CD4-positive, alpha-beta T cell treated with Interleukin-4 for 1 hour (primary cell): ENCODE measurements around the gene CCP110.
A peak's percentile ranks its signal among the peaks of the same experiment; 100 is the strongest.
"Not testable (repeated sequence)": the region's sequence is repeated elsewhere in the genome, so short reads cannot be mapped to it uniquely, and the experiment has no call there.

Experiments
- DNase-seq, 2 donors: peaks; one replicate each; pipeline ENCODE4 v3.0.0-alpha.2; 2020 to 2022

Gene CCP110

GRCh38 chr16:19513377-19514053 is 10.2 kb upstream of the CCP110 start:
- DNase-seq = peak in 1 of 2 donors; percentile 2

DNA sequence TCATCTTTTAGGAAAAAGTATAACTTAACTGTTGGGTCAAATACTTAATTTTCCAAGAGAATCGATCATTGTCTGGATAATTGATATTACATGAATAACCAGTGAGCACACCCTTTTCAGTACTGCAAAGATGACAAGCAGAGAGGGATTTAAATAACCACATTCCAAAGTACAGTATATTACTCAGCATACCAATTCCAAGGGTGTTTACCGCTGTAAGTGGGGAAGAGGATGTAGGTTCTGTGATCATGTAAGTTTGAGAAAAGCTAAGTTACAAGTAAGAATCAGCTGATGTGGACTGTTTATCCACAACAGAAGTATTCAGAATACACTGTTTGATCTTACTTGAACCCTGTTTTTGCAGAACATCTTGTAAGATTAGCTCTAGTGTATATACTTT is 8.0 kb upstream of the CCP110 start:
- no peak for DNase-seq

DNA sequence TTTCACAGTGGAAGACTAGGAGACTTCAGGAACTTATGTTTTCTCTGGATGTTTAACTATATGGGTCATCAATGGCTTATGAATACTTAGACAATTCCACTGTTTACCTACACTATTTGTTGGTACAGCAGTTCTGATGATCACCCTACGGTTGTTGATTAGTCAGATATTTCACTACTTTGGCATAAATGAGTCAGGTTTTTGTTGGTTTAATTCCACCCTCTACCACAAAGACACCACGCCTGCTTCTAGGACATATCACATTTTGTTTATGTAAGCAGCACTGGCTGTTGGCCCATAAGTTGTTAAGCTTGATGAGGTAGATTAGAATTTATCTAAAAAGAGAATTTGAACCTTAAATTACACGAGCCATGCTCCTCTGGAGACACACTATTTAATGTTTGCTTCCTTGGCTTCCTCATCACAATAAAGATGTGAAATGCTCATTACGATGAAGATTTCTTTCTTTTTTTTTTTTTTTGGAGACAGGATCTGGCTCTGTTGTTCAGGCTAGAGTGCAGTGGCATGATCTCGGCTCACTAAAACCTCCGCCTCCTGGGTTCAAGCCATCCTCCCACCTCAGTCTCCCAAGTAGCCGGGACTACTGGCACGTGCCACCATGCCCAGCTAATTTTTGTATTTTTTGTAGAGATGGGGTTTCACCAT is 6.2 kb upstream of the CCP110 start:
- DNase-seq = no peak

GRCh38 chr16:19518388-19518787 is 5.4 kb upstream of the CCP110 start:
- DNase-seq = no peak

DNA sequence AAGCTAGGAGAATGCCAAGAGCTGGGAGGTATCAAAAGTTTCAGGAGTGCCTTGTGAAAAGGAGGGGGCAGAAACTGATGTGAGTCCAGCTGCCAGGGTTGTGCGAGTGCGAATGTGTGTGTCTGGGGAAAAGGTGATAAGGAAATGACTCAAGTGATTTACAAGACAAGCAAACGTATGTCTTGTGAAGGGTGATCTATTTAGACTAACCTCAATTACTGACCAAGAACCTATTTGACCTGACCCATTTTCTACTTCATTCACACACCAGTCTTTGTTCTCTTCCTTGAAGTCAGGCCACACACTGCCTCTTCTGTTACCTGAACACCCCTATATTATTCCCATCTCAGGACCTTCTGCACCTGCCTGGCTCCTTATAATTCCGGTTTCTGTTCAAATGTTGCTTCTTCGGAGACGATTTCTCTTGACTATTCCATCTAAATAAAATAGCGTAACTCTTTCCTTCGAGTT is 2.8 kb upstream of the CCP110 start:
- peak in 1 of 2 donors; percentile 18 for DNase-seq

GRCh38 chr16:19521471-19522396 is 2.0 kb upstream of the CCP110 start, which contains the start of gene GDE1:
TSS of gene GDE1 (minus strand) at chr16:19522098. CDS start at chr16:19521964, 134 bp downstream.
- peak; percentile 93 to 94 for DNase-seq

GRCh38 chr16:19522397-19522732 is 1.4 kb upstream of the CCP110 start:
- DNase-seq = no peak

GRCh38 chr16:19522760-19523159 is 982 bp upstream of the CCP110 start:
- DNase-seq = no peak

DNA sequence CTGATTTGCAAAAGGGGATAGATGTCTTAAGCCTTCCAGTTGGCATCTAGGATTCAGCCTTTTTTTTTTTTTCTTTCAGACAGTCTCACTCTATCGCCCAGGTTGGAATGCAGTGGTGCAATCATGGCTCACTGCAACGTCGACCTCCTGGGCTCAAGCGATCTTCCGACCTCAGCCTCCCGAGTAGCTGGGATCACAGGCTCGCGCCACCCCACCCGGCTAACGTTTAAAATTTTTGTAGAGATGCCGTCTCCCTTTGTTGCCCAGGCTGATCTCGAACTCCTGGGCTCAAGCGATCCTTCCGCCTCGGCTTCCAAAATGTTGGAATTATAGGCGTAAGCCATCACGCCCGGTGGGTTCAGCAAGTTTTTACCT is 571 bp upstream of the CCP110 start:
- DNase-seq = no peak

GRCh38 chr16:19524356-19524615 is 544 bp downstream of the CCP110 start:
- DNase-seq = peak in 1 of 2 donors; percentile 1

DNA sequence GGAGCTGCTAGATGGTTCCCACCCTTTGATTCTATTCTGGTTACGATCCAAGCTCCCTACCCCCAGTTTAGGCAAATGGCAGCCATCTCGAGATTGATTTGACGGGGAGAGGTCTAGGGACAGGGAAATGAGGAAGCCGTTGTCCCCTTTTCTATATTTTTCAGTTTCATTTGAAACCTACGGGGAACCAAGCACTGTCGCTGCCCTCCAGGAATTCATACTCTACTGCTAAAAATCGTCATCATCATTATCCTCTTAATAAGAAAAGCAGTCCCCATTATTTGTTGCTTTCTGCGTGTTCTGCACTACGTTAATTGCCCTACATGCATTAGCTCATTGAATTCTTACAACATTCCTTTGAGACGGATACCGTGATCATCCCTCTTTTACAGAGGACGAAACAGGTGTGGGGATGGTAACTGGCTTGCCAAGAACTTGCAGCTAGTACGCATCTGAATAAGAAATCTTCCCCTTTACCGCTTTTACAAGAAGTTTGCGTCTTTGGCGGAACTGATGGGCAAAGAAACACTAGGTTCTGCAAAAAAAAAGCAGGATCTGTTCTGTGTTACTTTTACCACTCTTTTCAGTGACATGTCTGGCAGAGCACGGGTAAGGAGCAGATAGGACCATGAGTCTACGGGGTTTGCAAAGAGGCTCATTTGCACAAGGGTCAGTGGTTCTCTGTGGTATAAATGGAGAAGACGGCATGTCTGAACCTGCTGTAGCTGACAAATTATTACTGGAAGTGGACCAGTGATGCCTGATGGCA is 1.1 kb downstream of the CCP110 start:
- DNase-seq = peak in 1 of 2 donors; percentile 12

DNA sequence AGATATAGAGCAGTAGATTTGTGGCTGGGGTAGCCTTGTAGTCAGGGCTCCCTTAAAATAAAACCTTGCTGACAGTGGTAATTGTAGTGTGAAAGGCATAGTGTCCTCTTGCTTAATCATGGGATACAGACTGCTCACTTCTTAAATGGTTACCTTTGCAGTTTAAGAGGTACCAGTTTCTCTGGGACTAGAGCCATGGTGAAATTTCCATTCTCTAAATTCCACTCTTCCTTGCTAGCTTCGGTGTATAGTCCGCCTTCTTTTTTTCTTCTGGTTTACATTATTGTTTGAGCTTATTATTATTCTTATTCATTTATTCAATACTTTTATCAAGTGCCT is 1.6 kb downstream of the CCP110 start:
- no peak for DNase-seq

- no peak for DNase-seq
Measured at GRCh38 chr16:19527161-19527560, 3.4 kb downstream of the CCP110 start.

GRCh38 chr16:19528666-19529065 is 4.9 kb downstream of the CCP110 start:
- DNase-seq = no peak

- no peak for DNase-seq
Measured at GRCh38 chr16:19532601-19533000, 8.9 kb downstream of the CCP110 start.

DNA sequence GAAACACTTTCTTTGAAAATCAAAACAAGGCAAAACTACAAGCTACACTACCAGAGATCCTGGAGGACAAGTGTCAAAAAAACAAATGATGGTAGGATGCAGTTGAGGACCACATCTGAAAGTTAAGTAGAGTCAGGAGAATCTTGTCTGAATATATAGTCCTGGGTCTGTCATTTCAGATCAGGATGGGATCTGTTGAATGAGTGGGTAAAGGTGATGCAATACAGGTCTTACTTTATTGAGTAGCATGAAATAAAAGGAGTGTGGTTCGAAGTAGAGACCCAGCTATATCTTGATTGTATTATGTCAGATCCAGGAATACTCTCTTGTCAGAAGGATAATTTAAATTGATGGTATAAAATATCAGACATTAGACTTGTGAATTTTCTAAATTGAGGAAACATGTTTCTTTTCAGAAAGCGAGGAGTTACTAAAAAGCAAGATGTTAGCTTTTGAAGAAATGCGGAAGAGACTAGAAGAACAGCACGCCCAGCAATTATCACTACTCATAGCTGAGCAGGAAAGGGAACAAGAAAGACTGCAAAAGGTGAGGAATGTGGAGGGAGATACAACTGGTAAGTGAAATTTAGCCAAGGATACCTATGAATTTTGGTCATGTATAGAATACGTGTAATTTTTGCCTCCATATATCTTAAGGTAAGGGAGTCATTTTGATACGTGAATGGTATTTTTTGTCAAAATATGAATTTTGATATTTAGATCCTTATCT is 16.7 kb downstream of the CCP110 start:
- DNase-seq = no peak

DNA sequence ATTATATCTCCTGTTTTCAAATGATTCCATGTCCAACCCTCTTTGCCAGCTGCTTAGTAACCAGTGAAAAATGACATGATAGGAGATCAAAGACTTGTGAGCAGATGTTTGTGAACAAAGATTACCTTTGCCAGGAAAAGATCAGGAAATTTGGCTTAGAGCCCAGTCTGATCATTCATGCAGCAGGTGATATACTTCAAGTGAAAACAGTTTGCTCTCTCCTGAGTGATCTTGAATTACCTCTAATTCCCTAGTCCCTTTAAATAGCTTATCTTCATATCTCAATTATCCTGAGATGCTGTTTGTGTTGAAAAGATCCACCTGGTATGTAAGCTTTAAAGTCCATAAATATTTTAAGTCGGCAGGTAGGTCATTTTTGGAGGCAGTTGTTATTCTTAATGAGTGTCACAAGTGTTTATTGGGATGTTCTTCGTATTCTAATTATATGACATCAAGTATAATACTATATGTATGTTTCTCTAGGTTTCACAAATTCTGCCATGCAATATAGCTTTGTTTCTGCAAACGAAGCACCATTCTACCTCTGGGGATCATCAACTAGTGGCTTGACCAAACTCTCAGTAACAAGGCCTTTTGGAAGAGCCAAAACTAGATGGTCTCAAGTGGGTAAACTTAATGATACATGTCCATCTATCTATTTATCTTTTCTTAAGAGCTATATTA is 18.5 kb downstream of the CCP110 start:
- DNase-seq = no peak

GRCh38 chr16:19543278-19543996 is 19.7 kb downstream of the CCP110 start:
- DNase-seq = not testable (repeated sequence)

- no peak for DNase-seq
Measured at GRCh38 chr16:19548144-19548543, 24.4 kb downstream of the CCP110 start.

GRCh38 chr16:19549673-19550072 is 25.9 kb downstream of the CCP110 start:
- DNase-seq = no peak
